K562 (cell line): ENCODE data around the gene ERC2.

ENCODE experiments used
- ATF1 ChIP-seq, 2 experiments: fragments of 450-650 bp in 1 of 2; IDR thresholded peaks; 2 replicates each; pipeline ENCODE4 v1.6.1; 2016; ENCODE audit warnings: missing compliant biosample characterization in 1 of 2, missing genetic modification characterization in 1 of 2
- BHLHE40 ChIP-seq: IDR thresholded peaks from 2 replicates; pipeline ENCODE4 v1.6.1; 2011; ENCODE audit warnings: low read length, improper control_type of control experiment
- BRD9 ChIP-seq: fragments of 450-650 bp; IDR thresholded peaks from 2 replicates; pipeline ENCODE4 v1.6.1; 2018; ENCODE audit warnings: low read depth; ENCODE audit not compliant: partially characterized antibody
- MAFG ChIP-seq: fragments of 450-650 bp; conservative IDR thresholded peaks from 2 replicates; pipeline ENCODE4 v1.6.1; 2016; ENCODE audit warnings: missing genetic modification characterization, missing compliant biosample characterization
- MTA1 ChIP-seq: fragments of 450-650 bp; IDR thresholded peaks from 2 replicates; pipeline ENCODE4 v1.6.1; 2017; ENCODE audit warnings: borderline replicate concordance
- POLR2A ChIP-seq: fragments of 450-650 bp; conservative IDR thresholded peaks from 2 replicates; pipeline ENCODE4 v1.6.1; 2016
- POLR2AphosphoS5 ChIP-seq: IDR thresholded peaks from 2 replicates; pipeline ENCODE4 v1.6.1; 2011; ENCODE audit warnings: mild to moderate bottlenecking, low read depth, low read length, moderate library complexity; ENCODE audit not compliant: control insufficient read depth, insufficient read depth
- POLR3A ChIP-seq: IDR thresholded peaks from 2 replicates; pipeline ENCODE4 v1.6.1; 2011; ENCODE audit warnings: borderline replicate concordance, mild to moderate bottlenecking, moderate library complexity; ENCODE audit not compliant: insufficient read length, insufficient read depth; ENCODE audit errors: extremely low read depth
- RFX5 ChIP-seq: IDR thresholded peaks from 2 replicates; pipeline ENCODE4 v1.6.1; 2011; ENCODE audit warnings: low read depth, mild to moderate bottlenecking, improper control_type of control experiment, low read length
- SMARCE1 ChIP-seq: fragments of 450-650 bp; IDR thresholded peaks from 2 replicates; pipeline ENCODE4 v1.7.1; 2016; ENCODE audit warnings: mild to moderate bottlenecking
- TEAD4 ChIP-seq, 2 experiments: sonication (generic) in 1 of 2; formaldehyde crosslinking in 1 of 2; IDR thresholded peaks; 2 replicates each; pipeline versions ENCODE4 v1.6.1 to v1.8.0; 2012 to 2022; ENCODE audit warnings: borderline replicate concordance in 1 of 2, inconsistent platforms in 1 of 2, low read length in 1 of 2, mild to moderate bottlenecking in 1 of 2, missing genetic modification reagents in 1 of 2
- TF ChIP-seq, protein P1 (sequence below): sonication (generic); formaldehyde crosslinking; IDR thresholded peaks from 2 replicates; pipeline ENCODE4 v1.8.0; 2022; ENCODE audit warnings: mild to moderate bottlenecking, missing genetic modification reagents, borderline replicate concordance
- TF ChIP-seq, protein P2 (sequence below), 3 experiments: IDR thresholded peaks in 2 of 3; conservative IDR thresholded peaks in 1 of 3; 2 replicates each; pipeline ENCODE4 v1.5.1; 2011 to 2012; ENCODE audit warnings: low read length in 3 of 3, mild to moderate bottlenecking in 3 of 3, control low read depth in 2 of 3, improper control_type of control experiment in 1 of 3, inconsistent platforms in 1 of 3, low read depth in 1 of 3, mixed read lengths in 1 of 3, moderate library complexity in 1 of 3; ENCODE audit not compliant: insufficient read depth in 2 of 3
- TF ChIP-seq, protein P3 (sequence below), 2 experiments: IDR thresholded peaks; 2 replicates each; pipeline ENCODE4 v1.6.1; 2011; ENCODE audit warnings: borderline replicate concordance in 1 of 2, control low read depth in 1 of 2, low read depth in 1 of 2, low read length in 1 of 2, mild to moderate bottlenecking in 1 of 2, mixed read lengths in 1 of 2, moderate library complexity in 1 of 2; ENCODE audit not compliant: insufficient read depth in 1 of 2, insufficient read length in 1 of 2, poor library complexity in 1 of 2, severe bottlenecking in 1 of 2; ENCODE audit errors: extremely low read depth in 1 of 2

DNA sequence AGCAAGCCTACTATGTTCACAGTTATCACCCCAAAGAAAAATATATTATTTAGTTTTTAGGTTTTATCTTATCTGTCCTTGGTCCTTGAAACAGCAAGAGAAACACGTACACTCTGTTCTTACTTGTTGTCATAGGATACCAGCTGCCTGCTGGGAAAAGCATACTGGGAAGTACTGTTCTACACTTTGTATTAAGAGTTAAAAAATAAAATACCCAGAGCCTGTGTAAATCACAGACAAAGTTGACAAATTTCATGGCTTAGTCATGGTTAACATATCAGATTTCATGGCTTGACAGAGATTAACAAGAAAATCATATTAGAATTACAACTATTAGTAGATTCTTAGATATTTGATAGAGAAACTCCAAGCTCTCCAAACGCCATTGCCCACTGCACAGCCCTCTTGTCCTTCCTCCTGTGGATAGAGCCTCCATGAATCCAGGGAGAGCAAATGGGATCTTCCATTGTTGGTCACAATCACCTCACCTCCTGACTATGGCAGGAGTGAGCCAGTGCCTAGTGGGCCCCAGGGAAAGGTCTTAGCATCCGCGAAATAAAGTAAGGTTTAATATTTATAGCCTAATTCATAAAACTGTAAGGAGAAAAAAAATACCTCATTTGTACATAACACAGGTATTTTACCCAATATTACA is 853.1 kb downstream of the ERC2 start:
- TF ChIP-seq BRD9 (no peak), RFX5 (no peak), TEAD4 (IDR thresholded peaks at IDR 0.05; ENCODE audit: low read length) (no peak), TEAD4 (CRISPR knock-in tag; IDR thresholded peaks at IDR 0.05; ENCODE audit: borderline replicate concordance) (no peak), MTA1 (no peak), POLR2AphosphoS5 (no peak), MAFG (tag) (no peak), POLR2A (no peak), SMARCE1 (no peak), ATF1 (CRISPR knock-in tag; IDR thresholded peaks at IDR 0.05) (no peak), ATF1 (tag; IDR thresholded peaks at IDR 0.05) (no peak), BHLHE40 (no peak), POLR3A (no peak)
- TF ChIP-seq, protein P1, sequence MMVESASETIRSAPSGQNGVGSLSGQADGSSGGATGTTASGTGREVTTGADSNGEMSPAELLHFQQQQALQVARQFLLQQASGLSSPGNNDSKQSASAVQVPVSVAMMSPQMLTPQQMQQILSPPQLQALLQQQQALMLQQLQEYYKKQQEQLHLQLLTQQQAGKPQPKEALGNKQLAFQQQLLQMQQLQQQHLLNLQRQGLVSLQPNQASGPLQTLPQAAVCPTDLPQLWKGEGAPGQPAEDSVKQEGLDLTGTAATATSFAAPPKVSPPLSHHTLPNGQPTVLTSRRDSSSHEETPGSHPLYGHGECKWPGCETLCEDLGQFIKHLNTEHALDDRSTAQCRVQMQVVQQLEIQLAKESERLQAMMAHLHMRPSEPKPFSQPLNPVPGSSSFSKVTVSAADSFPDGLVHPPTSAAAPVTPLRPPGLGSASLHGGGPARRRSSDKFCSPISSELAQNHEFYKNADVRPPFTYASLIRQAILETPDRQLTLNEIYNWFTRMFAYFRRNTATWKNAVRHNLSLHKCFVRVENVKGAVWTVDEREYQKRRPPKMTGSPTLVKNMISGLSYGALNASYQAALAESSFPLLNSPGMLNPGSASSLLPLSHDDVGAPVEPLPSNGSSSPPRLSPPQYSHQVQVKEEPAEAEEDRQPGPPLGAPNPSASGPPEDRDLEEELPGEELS: no peak
- TF ChIP-seq, protein P2, sequence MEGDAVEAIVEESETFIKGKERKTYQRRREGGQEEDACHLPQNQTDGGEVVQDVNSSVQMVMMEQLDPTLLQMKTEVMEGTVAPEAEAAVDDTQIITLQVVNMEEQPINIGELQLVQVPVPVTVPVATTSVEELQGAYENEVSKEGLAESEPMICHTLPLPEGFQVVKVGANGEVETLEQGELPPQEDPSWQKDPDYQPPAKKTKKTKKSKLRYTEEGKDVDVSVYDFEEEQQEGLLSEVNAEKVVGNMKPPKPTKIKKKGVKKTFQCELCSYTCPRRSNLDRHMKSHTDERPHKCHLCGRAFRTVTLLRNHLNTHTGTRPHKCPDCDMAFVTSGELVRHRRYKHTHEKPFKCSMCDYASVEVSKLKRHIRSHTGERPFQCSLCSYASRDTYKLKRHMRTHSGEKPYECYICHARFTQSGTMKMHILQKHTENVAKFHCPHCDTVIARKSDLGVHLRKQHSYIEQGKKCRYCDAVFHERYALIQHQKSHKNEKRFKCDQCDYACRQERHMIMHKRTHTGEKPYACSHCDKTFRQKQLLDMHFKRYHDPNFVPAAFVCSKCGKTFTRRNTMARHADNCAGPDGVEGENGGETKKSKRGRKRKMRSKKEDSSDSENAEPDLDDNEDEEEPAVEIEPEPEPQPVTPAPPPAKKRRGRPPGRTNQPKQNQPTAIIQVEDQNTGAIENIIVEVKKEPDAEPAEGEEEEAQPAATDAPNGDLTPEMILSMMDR (IDR thresholded peaks at IDR 0.05 in 2 of 3, conservative IDR thresholded peaks at IDR 0.05 in 1 of 3; ENCODE audit: insufficient read depth in 2 of 3, low read depth in 1 of 3, low read length in 3 of 3): no peak
- TF ChIP-seq, protein P3, sequence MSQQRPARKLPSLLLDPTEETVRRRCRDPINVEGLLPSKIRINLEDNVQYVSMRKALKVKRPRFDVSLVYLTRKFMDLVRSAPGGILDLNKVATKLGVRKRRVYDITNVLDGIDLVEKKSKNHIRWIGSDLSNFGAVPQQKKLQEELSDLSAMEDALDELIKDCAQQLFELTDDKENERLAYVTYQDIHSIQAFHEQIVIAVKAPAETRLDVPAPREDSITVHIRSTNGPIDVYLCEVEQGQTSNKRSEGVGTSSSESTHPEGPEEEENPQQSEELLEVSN (IDR thresholded peaks at IDR 0.05; ENCODE audit: borderline replicate concordance in 1 of 2, extremely low read depth in 1 of 2, insufficient read depth in 1 of 2, insufficient read length in 1 of 2, low read depth in 1 of 2, low read length in 1 of 2, poor library complexity in 1 of 2, severe bottlenecking in 1 of 2): no peak
